ENCODE data around the gene DNM2.
"Not testable (repeated sequence)": the region's sequence is repeated elsewhere in the genome, so short reads cannot be mapped to it uniquely, and the experiment has no call there.

The DNM2 gene

DNA sequence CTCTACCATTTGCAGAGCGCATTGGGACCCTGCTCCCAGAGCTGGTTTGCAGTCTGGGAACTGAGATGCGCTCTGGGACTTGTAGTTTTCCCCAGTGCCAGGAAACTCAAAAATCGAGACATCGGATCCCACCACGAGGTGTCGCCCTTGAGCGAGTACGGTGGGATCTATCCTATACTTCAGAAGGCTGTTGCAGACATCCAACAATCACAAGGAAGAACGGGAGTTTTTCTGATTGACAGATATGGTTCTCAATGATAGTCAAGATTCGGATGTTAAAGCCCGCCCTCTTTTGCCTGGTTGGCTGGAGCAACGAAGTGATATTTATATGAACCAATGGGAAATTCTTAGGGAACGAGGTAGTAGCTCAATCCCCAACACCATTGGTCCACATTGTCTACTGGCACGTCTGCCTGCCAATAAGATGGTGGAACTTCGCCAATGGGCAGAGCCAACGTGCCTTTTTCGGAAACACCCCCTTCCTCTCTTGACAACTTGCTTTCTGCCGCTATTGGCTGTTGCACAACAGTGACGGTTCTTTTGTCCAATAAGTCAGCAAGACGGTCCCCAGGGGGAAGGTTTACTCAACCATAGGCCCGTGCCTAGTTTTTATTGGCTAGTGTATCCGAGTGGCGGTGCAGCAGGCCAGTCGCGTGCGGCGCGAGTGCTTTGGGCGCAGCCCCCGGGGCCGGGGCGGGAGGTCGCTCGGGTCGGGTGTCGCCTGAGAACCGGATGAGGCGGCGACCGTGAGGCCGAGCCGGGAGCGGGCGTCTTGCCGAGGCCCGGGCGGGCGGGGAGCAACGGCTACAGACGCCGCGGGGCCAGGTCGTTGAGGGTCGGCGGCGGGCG lies at the start of gene DNM2:
DNM2 (plus strand) TSS at position 724 of the 849 bp plus-strand sequence. CDS start 164 bp downstream, outside the sequence.
- DNase-seq, result peak; percentile 100

DNA sequence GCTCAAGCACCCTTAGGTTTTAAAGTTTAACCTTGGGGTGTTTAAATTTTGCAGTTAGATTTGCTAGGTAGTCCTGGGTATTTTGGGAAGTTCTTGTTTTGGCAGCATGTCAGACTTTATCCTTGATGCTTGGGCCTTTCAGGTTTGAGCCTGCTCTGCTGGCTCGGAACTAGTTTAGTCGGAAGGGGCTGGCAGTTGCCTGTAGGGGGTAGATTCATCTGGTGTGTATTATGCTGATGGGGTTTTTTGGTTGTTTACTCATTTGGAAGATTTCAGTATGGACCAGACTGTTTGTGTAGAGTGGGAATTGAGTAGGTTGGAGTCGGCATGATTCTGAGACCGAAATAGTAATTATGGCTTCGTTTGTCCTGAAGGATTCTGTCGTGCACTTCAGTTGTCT lies 48.6 kb upstream of the DNM2 start:
- DNase-seq, result no peak

- DNase-seq, result peak; percentile 55
These were observed 47.7 kb upstream of the DNM2 start for GRCh38 chr19:10670182-10670581.

DNA sequence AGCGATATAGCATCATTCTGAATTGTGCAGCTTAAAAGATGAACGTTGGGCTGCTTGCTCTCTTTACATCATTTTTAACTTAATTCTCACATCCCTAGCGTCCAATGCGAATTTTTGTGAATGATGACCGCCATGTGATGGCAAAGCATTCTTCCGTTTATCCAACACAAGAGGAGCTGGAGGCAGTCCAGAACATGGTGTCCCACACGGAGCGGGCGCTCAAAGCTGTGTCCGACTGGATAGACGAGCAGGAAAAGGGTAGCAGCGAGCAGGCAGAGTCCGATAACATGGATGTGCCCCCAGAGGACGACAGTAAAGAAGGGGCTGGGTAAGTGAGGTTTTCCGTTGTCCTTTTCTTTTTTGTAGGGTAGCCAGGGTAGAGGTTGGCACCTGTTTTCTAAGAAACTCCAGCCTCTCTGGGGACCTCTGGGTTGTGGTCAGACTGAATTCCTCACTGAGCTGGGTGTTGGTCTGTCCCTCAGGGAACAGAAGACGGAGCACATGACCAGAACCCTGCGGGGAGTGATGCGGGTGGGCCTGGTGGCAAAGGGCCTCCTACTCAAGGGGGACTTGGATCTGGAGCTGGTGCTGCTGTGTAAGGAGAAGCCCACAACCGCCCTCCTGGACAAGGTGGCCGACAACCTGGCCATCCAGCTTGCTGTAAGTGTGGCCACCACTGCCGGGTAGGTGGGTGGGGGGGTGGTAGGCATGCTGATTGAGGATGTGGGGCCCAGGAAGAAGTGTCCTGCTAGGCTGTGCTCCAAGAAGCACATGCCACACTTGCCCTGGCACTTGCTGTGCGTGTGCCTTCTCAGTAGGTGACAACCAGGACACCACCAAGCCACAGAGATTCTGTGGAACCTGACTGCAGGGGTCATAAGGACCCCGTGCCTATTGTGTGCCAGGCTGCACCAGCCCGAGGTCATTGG lies 46.7 kb upstream of the DNM2 start:
- DNase-seq, result no peak

GRCh38 chr19:10671922-10672321 lies 46.0 kb upstream of the DNM2 start:
- not testable (repeated sequence) for DNase-seq

- not testable (repeated sequence) for DNase-seq
These were observed 42.7 kb upstream of the DNM2 start for GRCh38 chr19:10675214-10675613.

GRCh38 chr19:10677751-10678150 lies 40.1 kb upstream of the DNM2 start:
- no peak for DNase-seq

- no peak for DNase-seq
These were observed 39.1 kb upstream of the DNM2 start for GRCh38 chr19:10678813-10679212.

DNA sequence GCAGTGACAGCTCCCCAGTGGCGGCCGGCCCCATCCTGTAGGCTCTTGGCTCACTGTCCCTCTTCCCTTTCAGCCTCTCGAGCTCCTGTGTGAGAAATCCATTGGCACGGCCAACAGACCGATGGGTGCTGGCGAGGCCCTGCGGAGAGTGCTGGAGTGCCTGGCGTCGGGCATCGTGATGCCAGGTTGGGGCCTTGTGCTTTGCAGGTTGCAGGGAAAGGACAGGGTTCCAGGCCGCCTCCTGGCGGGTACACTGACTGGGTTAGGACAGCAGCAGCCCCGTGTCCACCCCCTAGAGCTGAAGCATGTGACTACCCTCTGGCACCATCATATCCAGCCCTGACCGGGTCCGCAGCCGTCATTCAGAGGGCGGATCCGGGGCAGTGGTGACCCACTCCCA lies 38.1 kb upstream of the DNM2 start:
- no peak for DNase-seq

DNA sequence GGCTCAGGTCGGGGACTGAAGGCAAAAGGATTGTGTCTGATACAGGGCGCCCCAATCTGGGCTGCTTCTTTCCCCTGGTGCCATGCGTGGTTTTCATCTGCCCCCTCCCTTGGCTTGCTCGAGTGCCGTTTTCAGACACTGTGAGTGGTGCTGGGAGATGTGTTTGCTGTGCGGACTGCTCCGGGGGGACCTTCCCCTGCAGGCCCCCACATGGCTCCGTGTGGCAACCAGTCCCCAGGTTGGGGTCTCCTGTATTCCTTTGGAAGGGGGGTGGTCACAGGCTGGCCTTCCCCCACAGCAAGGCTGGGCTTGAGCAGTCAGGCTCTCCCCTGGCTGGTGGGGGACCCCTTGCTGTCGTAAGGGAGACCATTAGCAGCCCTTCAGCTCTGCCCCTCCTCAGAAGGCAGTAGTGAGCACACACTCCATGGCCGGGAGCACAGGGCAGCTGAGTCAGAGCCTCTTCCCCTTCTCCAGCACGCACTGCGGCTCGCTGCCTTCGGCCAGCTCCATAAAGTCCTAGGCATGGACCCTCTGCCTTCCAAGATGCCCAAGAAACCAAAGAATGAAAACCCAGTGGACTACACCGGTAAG lies 37.2 kb upstream of the DNM2 start:
- DNase-seq, result no peak

DNA sequence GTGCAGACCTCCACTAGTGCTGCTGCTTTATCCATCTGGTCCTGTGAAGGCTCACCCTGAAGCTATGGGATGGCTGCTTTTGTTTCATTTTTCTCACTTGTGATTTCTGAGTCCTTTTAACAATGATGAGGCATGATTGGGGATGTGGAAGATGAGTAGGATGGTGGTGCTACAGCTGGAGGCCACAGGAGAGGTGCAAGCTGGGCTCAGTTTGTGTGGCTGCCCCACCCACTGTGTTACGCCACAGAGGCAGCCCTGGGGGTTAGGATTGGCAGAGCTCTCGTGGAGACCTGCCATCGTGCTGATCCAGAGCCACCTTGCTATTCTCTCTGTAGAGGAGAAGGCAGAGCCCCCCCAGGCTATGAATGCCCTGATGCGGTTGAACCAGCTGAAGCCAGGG lies 36.2 kb upstream of the DNM2 start:
- DNase-seq, result no peak

DNA sequence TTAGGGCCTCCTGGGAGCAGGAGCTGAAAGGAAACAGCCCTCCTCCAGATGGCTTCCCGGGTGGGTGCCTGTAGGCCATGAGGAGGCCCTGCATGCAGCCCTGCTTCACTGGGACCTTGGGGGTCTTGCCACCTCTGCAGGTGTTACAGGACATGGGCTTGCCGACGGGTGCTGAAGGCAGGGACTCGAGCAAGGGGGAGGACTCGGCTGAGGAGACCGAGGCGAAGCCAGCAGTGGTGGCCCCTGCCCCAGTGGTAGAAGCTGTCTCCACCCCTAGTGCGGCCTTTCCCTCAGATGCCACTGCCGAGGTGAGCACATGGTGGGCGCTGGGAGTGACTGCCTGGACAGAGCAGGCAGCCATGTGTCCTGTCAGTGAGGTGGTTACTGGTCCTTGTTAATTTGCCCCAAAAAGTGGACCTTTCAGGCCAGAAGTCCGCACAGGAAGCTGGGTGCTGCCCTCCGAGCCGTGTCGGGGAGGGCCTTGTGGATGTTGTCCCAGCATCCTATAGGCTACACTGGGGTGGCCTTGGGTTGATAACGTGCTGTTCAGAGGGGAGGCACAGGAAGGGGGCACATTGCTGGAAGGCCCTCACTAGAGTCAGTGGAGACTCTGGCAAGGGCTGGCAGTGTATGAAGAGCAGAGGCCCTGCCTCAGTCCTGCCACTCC lies 35.3 kb upstream of the DNM2 start:
- no peak for DNase-seq

- no peak for DNase-seq
These were observed 34.8 kb upstream of the DNM2 start for GRCh38 chr19:10683064-10683426.

DNA sequence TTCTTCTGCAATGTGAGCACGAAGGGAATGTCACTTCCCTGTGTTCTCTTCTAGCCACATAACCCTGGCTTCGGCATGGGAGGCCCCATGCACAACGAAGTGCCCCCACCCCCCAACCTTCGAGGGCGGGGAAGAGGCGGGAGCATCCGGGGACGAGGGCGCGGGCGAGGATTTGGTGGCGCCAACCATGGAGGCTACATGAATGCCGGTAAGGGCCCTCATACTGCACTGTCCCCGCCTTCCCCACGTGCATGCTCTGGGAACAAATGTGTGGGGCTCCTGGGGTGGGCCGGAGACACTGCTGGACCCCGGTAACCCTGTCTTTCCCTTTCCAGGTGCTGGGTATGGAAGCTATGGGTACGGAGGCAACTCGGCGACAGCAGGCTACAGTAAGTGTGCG lies 34.3 kb upstream of the DNM2 start:
- no peak for DNase-seq

DNA sequence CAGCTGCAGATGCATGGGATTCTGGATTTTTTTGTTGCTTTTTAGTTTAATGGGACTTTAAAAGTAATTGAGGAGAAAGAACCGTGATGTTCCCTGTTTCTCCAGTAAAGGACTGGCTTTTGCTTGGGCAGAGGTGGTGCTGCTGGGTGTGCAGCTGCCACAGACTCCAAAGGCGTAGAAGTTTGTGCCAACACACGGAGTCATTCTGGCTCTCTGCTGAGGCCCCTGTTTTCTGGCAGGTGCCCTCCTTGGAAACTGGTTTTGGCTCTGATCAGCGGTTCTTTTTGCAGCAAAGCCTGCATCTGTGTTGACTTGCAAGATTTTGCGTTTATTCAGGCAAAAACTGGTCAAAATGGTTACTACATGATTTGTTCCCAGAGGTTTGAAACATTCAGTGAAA lies 32.7 kb upstream of the DNM2 start:
- no peak for DNase-seq

DNA sequence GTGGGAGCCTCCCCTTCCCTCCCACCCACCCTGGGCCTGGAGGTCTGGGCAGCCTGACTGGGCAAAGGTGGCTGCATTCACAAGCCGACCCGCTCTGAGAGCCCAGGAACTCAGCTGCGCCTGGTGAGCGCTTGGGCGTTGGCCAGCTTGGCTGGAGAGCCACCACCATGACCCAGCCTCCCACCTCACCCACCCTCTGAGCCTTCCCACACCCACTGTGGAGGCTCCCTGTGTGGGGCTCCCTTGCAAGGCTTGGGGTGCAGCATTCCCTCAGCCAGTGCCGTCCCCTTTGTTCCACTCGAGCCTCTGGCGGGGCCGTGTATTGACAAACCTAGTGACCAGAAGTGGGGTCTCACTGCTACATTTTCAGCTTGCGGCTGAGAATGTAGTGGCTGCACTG lies 31.7 kb upstream of the DNM2 start:
- DNase-seq, result no peak

DNA sequence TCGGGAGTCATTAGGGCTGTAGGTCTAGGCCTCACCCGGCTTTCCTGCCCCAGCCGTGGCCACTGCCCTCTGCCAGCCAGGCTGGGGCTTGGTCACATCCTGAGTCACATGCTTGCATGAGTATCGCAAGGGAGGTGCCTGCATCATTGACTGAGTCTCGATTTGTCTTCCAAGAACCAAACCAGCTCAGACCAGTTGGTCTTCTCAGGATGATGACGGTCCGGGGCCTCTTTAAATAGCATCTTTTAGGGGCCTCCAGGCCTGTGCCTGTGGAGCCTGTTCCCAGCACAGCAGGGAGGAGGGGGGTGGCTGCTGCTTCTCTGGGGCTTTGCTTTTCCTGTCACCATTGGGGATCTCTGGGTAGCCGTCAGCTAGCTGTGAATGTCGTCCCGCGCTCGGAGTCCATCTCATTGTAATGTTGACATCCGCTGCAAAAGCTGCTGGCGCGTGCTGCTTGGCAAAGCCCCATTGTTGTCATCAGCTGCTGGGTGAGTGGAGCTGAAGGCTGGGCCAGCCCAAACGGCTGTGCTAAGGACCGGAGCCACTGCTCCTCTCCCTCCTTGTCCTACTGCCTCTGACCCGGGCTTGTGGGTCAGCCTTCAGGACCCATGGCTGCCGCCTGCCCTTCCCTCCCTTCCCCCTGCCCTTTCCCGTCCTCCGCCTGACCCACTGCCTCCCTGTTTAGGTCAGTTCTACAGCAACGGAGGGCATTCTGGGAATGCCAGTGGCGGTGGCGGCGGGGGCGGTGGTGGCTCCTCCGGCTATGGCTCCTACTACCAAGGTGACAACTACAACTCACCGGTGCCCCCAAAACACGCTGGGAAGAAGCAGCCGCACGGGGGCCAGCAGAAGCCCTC lies 31.0 kb upstream of the DNM2 start:
- no peak for DNase-seq

DNA sequence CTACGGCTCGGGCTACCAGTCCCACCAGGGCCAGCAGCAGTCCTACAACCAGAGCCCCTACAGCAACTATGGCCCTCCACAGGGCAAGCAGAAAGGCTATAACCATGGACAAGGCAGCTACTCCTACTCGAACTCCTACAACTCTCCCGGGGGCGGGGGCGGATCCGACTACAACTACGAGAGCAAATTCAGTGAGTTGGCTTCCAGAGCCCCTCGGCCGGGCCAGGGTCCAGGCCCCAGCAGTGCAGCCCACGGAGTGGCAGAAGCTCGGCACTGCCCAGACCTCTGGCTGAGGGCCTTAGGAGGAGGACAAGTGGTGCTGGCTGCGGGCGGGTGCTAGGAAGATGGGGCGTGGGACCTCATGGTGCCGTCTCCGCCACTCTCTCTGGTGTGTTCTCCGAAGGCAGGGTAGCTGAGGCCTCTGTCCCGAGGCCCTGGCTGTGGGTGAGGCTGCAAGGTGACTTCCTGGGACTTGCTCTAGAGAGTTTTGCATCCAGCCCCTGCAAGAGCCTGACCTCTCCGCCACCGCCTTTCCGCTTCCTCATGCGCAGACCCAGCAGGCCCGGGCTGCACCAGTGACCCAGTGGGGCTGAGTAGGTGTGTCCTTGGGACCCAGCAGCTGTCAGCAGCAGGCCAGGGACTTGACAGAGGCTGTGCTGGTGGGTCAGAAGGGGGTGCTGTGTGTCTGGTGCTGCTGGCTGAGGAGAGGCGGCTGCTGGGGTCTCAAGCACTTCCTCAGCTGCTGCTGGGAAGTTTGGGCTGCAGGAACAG lies 30.2 kb upstream of the DNM2 start:
- no peak for DNase-seq

- no peak for DNase-seq
These were observed 29.2 kb upstream of the DNM2 start for GRCh38 chr19:10688545-10689280.

DNA sequence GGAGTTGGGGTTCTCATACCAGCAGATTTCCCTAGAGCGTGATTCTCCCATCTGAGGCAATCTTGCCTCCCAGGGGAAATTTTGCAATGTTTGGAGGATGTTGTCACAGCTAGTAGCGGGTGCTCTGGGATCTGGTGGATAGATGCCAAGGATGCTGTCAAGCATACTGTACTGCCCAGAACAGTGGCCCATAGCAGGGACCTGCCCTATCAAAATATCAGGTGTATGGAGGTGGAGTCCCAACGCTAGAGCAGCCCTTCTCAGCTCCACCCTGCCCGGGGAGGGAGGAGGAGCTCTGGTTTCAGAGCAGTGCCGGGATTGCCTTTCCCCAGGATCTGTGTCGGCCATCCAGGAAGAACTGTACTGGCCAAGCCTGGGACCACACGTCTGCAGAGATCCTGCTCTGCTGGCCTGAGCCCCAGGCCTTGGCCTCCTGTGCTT lies 27.5 kb upstream of the DNM2 start:
- DNase-seq, result peak; percentile 42
